NCI-H2227 (cell line): Measurements from ENCODE around the gene ATP2C2.

ENCODE experiments used
- DNase-seq: peaks from one replicate; lab custom pipeline; 2025; ENCODE audit not compliant: unreplicated experiment; lab: John Stamatoyannopoulos, UW

The ATP2C2 gene

DNA sequence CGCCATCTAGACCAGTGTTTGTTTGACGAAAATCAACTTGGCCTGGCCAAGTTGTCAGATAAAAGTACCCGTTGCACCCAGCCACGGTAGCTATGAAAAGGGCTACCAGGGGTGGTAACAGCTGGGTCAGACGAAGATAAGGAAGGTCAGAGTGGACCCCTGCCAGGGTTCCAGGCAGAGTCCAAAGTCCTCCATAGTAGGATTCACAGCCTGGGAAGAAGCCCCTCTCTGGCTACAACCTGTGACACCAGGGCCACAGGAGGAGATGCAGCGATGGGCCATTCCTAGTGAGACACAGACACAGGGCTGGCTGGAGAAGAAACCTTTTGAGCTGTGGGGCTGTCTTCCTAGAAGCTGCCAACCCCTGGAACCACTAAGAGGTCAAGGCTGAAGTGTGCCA, 96.8 kb downstream of the ATP2C2 start:
- no peak for DNase-seq

GRCh38 chr16:84466692-84467091, 98.4 kb downstream of the ATP2C2 start:
- no peak for DNase-seq

GRCh38 chr16:84467256-84467655, 98.9 kb downstream of the ATP2C2 start:
- no peak for DNase-seq

- no peak for DNase-seq
Observed at GRCh38 chr16:84467709-84468108, 99.4 kb downstream of the ATP2C2 start.

GRCh38 chr16:84471316-84471715, 103.0 kb downstream of the ATP2C2 start:
- no peak for DNase-seq

- no peak for DNase-seq
Observed at GRCh38 chr16:84471966-84472365, 103.6 kb downstream of the ATP2C2 start.

DNA sequence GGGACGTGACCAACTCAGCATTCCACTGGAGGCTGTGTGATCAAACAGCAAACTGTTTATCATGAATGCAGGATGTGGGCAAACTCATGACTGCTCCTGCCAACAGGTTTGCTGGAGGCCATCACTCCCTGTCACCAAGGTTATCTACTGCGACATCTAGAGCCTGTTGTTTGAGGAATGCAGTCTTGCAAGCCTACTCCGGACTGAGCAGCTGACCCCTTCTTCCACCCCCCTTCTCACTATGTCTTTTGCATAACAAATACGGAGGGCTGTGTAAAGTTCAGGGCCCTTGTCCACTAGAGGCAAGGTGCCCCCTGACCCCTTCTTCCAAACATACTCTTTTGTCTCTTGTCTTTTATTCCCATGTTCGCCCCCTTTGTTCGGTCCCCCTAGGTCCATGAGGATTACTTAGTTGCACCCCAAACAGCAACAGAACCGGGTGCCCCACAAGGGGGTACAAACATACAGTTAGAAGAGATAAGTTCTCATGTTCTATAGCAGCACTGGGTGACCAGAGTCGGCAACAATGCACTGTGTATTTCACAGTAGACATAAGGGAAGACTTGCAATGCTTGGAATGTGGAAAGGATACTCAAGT, 107.4 kb downstream of the ATP2C2 start:
- DNase-seq, result no peak

DNA sequence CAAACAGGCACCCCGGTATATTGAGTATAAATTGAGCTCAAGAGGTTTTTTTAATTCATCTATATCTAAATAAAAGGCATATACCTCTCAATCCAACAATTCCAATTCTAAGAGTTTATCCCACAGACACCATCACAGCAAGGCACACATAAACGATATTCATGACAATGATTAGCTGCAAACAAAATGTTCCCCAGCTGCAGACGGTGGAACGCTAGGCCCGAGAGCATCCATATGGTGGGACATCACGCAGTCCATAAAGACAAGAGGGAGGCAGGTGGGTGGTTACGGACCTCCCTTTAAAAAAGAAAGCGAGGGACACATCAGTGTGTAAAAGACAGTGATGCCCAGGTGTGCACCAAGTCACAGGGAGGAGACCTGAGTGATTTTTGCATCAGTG, 108.1 kb downstream of the ATP2C2 start:
- no peak for DNase-seq

- DNase-seq, result no peak
Observed at GRCh38 chr16:84477661-84478060, 109.3 kb downstream of the ATP2C2 start.

DNA sequence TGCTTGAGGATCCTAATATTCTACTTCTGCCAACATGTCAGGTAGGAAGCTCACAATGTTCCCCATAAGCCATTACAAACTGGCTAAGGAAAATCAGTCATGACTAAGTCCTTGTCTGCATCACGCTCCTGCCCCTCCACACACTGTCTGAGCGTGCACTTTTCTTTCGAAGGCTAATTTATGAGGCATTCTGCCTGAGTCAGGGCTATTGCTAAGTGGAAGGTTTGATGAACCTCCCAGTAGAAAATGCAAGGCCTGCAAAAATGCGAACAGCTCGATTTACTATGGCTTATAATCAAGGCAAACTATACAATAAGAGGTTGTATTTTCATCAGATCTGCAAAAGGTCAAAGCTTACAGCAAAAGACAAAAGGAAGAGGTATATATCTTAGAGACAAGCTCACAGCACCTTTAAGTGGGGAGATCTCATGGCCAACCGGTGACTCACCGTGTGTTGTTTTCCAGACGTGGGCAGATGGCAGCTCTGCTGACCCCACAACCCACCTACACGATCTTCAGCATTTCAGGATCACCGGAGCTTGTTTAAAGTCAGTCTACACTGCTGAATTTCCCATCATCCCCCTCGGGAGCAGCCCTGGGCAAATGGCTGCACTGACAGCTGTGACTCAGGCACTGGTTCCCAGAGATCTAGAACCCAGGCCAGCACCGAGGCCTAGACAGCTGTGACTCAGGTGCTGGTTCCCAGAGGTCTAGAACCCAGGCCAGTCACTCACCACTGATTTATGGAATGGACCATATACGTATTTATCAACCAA, 110.0 kb downstream of the ATP2C2 start:
- peak; percentile 30 for DNase-seq

- no peak for DNase-seq
Observed at GRCh38 chr16:84479716-84480450, 111.5 kb downstream of the ATP2C2 start.

- DNase-seq, result no peak
Observed at GRCh38 chr16:84481051-84481735, 112.9 kb downstream of the ATP2C2 start.

- no peak for DNase-seq
Observed at GRCh38 chr16:84482001-84482891, 113.9 kb downstream of the ATP2C2 start.

- DNase-seq, result no peak
Observed at GRCh38 chr16:84482951-84483881, 114.9 kb downstream of the ATP2C2 start.

DNA sequence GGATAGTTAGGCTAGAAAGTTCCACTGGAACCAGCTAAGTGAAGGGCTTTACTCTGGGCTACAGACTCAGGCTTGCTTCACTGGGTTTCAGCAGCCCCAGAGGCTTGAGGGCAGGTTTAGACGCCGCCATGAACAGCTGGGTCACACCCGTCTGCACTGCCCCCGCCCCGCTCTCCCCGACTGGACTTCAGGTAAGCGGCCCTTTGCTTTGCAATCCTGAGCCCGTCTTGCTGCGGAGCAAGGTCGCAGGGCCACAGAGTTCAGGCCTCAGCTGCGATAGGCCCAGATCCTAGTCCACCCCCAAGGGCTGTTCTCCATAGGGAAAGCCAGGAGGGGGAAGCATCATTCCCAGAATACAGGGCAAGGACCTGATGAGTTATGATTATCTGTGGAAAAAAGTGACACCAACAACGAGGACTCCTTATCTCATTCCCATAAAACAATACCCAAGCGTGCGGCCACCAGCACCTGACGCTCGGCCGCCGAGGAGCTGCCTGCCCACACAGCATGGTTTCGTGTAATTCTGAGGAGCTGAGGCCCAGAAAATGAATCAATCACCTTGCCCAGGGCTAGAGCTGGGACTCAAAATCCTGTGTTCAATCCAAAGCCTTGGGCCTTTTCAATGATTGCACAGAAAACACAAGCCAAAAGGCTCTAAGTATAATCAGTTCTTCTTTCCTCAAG, 115.7 kb downstream of the ATP2C2 start:
- DNase-seq, result no peak

GRCh38 chr16:84484579-84485254, 116.4 kb downstream of the ATP2C2 start:
- DNase-seq, result peak; percentile 57

DNA sequence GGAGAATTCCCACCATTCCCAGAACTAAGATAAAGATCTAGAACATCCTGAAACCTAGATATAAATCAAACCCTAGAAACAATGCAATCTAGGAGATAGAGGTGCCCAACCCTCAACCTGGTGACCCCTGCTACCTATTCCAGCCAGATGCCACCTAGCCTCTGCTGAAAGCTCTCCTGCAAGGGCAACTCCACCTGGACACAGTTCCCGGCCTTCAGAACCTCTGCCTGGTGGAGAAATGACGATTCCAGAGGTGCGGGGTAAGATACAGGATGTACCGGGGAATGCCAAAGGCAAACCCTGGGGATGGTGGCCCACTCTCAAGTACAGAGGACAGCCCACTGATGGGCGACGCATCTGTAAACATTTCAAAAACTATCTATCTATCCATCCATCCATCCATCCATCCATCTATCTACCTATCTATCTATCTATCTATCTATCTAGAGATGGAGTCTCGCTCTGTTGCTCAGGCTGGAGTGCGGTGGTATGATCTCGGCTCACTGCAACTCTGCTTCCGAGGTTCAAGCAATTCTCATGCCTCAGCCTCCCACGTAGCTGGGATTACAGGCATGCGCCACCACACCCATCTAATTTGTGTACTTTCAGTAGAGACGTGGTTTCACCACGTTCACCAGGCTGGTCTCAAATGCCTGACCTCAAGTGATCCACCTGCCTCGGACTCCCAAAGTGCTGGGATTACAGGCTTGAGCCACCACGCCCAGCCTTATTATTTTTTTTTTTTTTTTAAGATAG, 117.1 kb downstream of the ATP2C2 start:
- DNase-seq, result no peak

DNA sequence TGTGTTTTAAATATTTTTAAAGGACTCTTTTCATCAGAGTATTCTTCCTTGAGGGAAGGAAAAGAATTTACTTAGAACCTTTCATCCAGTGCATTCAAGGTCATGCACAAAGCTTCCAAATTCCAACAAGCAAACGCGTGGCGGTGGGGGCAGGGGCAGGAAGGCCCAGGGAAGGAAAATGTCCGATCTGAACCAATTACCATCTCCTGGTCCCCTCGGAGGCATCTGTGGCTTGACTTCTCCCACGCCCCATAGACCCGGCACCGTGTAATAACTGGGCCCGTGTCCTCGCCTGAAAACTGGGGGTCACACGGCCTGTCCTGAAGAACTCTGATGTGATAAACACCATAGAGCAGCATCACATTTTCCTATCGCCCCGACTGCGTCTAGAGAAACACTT, 117.8 kb downstream of the ATP2C2 start:
- no peak for DNase-seq
